Tibial nerve (tissue), 4 donors: Measurements from ENCODE around the gene TBC1D5. TPM values are rescaled to one million over a fixed set of nuclear protein-coding genes. Genes with fewer than 3 reads are reported as not detected.
"Not testable (repeated sequence)": the region's sequence is repeated elsewhere in the genome, so short reads cannot be mapped to it uniquely, and the experiment has no call there.

Experiments used
- DNase-seq, 2 donors: peaks; one replicate each; pipeline ENCODE4 v3.0.0-alpha.2; 2019; ENCODE audit warnings: low spot score in 2 of 2
- H3K27ac ChIP-seq, 4 donors: fragments of 200-600 bp; sonication (generic) in 3 of 4; one replicate each; pipeline ENCODE4 v1.5.1; 2017 to 2019; ENCODE audit warnings: mild to moderate bottlenecking in 1 of 4
- H3K27me3 ChIP-seq, 2 donors: fragments of 200-600 bp; sonication (generic) in 1 of 2; one replicate each; pipeline versions ENCODE4 v1.5.1 to v1.6.0; 2017 to 2019
- H3K36me3 ChIP-seq, 3 donors: fragments of 200-600 bp; sonication (generic); one replicate each; pipeline ENCODE4 v1.5.1; 2018 to 2019
- H3K4me1 ChIP-seq, 4 donors: fragments of 200-600 bp; sonication (generic) in 3 of 4; one replicate each; pipeline ENCODE4 v1.5.1; 2017 to 2019
- H3K4me3 ChIP-seq, 4 donors: fragments of 200-600 bp; sonication (generic) in 3 of 4; one replicate each; pipeline ENCODE4 v1.5.1; 2017 to 2019; ENCODE audit warnings: mild to moderate bottlenecking in 1 of 4, moderate library complexity in 1 of 4
- H3K9me3 ChIP-seq, 4 donors: fragments of 200-600 bp; sonication (generic) in 3 of 4; one replicate each; pipeline ENCODE4 v1.5.1; 2017 to 2019
- EP300 ChIP-seq, 2 donors: sonication (generic); formaldehyde crosslinking; IDR thresholded peaks; one replicate each; pipeline ENCODE4 v1.6.1; 2017; ENCODE audit warnings: antibody characterized with exemption in 2 of 2, mild to moderate bottlenecking in 1 of 2
- POLR2A ChIP-seq, 2 donors: fragments of 450-650 bp; IDR thresholded peaks; one replicate each; pipeline ENCODE4 v1.6.1; 2017; ENCODE audit warnings: antibody characterized with exemption in 2 of 2, mild to moderate bottlenecking in 2 of 2, moderate library complexity in 2 of 2
- WGBS, 2 donors: methylation state at CpG; one replicate each; pipeline ENCODE4 v1.1.5; 2018; 5-methylcytosine and 5-hydroxymethylcytosine counted together
- total RNA-seq, 4 donors: library from RNA; depleted of rRNA; stranded (reverse); fragments of >200 nt; gene quantifications; one replicate each; pipeline ENCODE4 v1.1.0, GENCODE V29; 2016
- TF ChIP-seq, protein P1 (sequence below), 5 experiments: fragments of 200-600 bp in 3 of 5; fragments of 450-650 bp in 2 of 5; sonication (generic) in 3 of 5; IDR thresholded peaks; one replicate each; pipeline ENCODE4 v1.5.1; 2016 to 2019; ENCODE audit warnings: antibody characterized with exemption in 5 of 5, mild to moderate bottlenecking in 3 of 5, moderate library complexity in 2 of 5

Gene TBC1D5
- total RNA-seq, 4 donors from 2014 or later, result 55.2 to 128 (median 79.4) TPM

DNA sequence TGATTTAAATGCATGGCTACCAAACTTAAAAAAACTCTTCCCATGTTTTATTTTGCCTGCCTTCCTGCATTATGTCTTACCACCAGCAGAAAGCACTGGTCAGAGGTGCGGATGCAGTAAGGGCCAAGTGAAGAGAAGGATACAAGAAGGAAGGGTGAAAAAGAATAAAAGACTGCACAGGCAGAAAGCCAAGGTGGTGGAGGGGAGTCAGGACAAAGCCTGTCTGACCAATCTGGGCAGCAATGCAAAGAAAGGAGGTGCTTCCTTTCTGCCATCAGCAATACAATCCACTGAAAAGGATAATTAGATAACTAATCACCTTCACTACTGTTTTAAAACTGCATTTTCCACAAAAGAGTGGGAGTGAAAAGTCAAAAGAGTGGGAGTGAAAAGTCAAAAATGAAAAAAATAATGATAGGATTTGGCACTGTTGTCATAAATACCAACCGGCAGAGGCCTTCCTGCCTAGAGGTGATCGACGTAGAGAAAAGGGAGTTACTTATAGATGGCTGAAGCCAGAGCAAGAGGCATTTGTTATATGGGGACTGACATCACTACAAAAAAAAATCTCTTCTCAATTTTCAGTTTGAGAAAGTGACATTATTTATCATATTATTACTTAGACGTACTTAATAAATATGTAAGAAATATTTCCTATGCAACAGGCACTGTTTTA lies 385.3 kb downstream of the TBC1D5 start:
- Histone ChIP-seq H3K27ac (no peak overlapping the region), H3K36me3 (no peaks in the 10 kb centered on the region), H3K4me1 (no peaks in the 10 kb centered on the region), H3K27me3 (no peaks in the 10 kb centered on the region), H3K9me3 (no peaks in the 10 kb centered on the region), H3K4me3 (no peak overlapping the region)
- no peak for DNase-seq
- 83 to 91% methylated on average over 5 of the region's 5 CpGs for WGBS, 2 donors
- TF ChIP-seq POLR2A (IDR thresholded peaks at IDR 0.05), result no peak
- TF ChIP-seq EP300 (IDR thresholded peaks at IDR 0.05), result no peak
- TF ChIP-seq, protein P1, sequence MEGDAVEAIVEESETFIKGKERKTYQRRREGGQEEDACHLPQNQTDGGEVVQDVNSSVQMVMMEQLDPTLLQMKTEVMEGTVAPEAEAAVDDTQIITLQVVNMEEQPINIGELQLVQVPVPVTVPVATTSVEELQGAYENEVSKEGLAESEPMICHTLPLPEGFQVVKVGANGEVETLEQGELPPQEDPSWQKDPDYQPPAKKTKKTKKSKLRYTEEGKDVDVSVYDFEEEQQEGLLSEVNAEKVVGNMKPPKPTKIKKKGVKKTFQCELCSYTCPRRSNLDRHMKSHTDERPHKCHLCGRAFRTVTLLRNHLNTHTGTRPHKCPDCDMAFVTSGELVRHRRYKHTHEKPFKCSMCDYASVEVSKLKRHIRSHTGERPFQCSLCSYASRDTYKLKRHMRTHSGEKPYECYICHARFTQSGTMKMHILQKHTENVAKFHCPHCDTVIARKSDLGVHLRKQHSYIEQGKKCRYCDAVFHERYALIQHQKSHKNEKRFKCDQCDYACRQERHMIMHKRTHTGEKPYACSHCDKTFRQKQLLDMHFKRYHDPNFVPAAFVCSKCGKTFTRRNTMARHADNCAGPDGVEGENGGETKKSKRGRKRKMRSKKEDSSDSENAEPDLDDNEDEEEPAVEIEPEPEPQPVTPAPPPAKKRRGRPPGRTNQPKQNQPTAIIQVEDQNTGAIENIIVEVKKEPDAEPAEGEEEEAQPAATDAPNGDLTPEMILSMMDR (IDR thresholded peaks at IDR 0.05), result no peak

DNA sequence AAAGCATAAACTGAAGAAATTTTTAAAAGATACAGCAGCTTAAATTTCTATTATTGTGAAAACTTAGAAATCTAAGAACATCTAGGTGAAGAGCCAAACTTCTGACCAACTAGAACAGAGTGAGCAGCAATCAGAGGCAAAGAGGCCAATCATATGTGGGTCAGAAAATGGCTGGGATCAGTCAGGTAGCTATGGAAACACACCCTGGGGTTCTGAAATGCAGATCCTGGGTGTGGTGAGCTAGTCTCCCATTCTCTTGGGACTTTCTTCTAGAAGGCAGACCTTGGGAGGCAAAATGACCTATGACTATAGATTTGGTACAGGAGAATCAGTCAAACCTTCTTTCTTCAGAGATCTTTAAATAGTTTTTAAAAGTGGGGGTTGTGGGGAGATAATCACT lies 385.8 kb downstream of the TBC1D5 start:
- H3K4me3 ChIP-seq, result no peak overlapping the region
- TF ChIP-seq, protein P1 (IDR thresholded peaks at IDR 0.05), result no peak
- no peak for TF ChIP-seq EP300 (IDR thresholded peaks at IDR 0.05)
- TF ChIP-seq POLR2A (IDR thresholded peaks at IDR 0.05), result no peak
- H3K4me1 ChIP-seq, result no peaks in the 10 kb centered on the region

DNA sequence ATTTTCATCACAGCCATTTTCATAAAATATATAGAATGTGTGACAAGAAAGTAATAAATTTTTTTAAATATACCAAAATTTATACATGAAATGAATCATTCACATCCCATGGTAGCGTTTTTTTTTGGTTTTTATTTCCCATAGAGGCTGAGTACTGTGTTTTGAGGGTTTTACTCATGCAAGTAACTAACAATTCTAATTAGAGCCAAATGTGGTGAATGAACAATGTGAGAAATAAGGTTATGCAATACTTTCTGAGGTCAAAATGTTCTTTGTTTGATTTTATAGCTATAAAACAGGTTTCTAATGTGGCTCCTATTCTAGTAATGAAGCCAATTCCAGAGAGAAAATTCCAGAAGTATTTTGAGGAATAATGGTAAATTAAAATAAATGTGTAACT lies 386.8 kb downstream of the TBC1D5 start:
- H3K4me3 ChIP-seq, result no peak overlapping the region
- WGBS, 2 donors, result 66 to 70% methylated on average over 1 of the region's 1 CpG
- no peak for DNase-seq
- no peaks in the 10 kb centered on the region for H3K9me3 ChIP-seq
- no peak overlapping the region for H3K27ac ChIP-seq
- no peaks in the 10 kb centered on the region for H3K36me3 ChIP-seq
- H3K27me3 ChIP-seq, result no peaks in the 10 kb centered on the region
- H3K4me1 ChIP-seq, result no peaks in the 10 kb centered on the region
- no peak for TF ChIP-seq EP300 (IDR thresholded peaks at IDR 0.05)

More for the DNA sequence above, 385.8 kb downstream of the TBC1D5 start:
- no peak for DNase-seq
- no peaks in the 10 kb centered on the region for H3K9me3 ChIP-seq
- H3K36me3 ChIP-seq, result no peaks in the 10 kb centered on the region
- H3K27ac ChIP-seq, result no peak overlapping the region
- no peaks in the 10 kb centered on the region for H3K27me3 ChIP-seq

DNA sequence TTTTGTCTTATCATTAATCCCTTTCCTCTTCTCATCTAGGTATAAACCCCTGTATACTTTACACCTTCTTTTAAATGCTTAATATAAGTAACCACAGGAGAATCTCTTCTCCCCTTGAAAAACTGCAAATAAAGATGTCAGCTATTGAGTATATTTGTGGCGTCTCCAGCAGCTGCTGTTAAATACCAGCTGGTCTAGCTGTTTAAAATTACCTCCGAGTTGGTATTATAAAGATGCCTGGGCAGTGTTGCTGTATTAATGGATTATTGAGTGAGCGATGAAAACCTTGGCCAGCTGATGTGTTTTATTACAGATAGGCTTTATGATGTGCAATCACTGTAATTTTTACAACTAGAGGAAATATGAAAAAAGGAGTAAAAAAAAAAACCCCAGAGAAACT lies 388.1 kb downstream of the TBC1D5 start:
- no peaks in the 10 kb centered on the region for H3K9me3 ChIP-seq
- no peaks in the 10 kb centered on the region for H3K36me3 ChIP-seq
- DNase-seq, result no peak
- TF ChIP-seq, protein P1 (IDR thresholded peaks at IDR 0.05), result no peak
- TF ChIP-seq EP300 (IDR thresholded peaks at IDR 0.05) (no peak), POLR2A (IDR thresholded peaks at IDR 0.05) (no peak)
- H3K27me3 ChIP-seq, result no peaks in the 10 kb centered on the region
- no peak overlapping the region for H3K27ac ChIP-seq
- no peaks in the 10 kb centered on the region for H3K4me1 ChIP-seq
- WGBS, 2 donors, result 90% methylated on average over 3 of the region's 3 CpGs
- H3K4me3 ChIP-seq, result no peak overlapping the region

DNA sequence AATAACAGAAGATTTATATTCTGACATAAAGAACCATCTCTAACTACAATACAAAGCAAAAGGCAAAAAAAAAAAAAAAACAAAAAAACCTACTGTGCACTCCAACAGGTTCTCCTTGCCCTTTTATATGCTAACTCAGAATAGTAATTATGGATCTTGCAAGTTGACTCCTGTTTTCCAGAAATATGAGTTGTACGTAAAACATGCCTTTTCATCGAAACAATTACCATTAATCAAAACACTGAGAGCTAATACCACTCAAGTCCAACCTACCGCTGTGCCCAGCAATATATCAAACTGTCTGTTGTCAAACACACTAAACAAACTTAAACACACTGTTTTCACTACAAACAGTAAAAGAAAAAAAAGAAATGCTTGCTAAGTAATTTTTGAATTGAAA lies 389.8 kb downstream of the TBC1D5 start:
- no peak overlapping the region for H3K4me3 ChIP-seq
- H3K27ac ChIP-seq, result no peak overlapping the region
- DNase-seq, result no peak
- 93 to 95% methylated on average over 3 of the region's 3 CpGs for WGBS, 2 donors
- H3K27me3 ChIP-seq, result no peaks in the 10 kb centered on the region
- H3K36me3 ChIP-seq, result no peaks in the 10 kb centered on the region
- H3K4me1 ChIP-seq, result no peaks in the 10 kb centered on the region
- no peaks in the 10 kb centered on the region for H3K9me3 ChIP-seq
- TF ChIP-seq POLR2A (IDR thresholded peaks at IDR 0.05), result no peak
- TF ChIP-seq, protein P1 (IDR thresholded peaks at IDR 0.05), result no peak
- no peak for TF ChIP-seq EP300 (IDR thresholded peaks at IDR 0.05)

DNA sequence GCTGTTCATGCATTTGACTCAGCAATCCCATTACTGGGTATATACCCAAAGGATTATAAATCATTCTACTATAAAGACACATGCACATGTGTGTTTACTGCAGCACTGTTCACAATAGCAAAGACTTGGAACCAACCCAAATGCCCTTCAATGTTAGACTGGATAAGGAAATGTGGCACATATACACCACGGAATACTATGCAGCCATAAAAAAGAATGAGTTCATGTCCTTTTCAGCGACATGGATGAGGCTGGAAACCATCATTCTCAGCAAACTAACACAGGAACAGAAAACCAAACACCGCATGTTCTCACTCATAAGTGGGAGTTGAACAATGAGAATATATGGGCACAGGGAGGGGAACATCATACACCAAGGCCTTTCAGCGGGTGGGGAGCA lies 391.2 kb downstream of the TBC1D5 start:
- not testable (repeated sequence) for DNase-seq, H3K27me3 ChIP-seq, H3K4me3 ChIP-seq, H3K27ac ChIP-seq, H3K9me3 ChIP-seq, H3K36me3 ChIP-seq, H3K4me1 ChIP-seq
- 95 to 99% methylated on average over 4 of the region's 4 CpGs for WGBS, 2 donors
